Ishikawa (cell line): ENCODE data around the gene SLC9A7.

Experiments
- CEBPB ChIP-seq: IDR thresholded peaks from 2 replicates; pipeline ENCODE4 v1.6.1; 2012
- CREB1 ChIP-seq: IDR thresholded peaks from 2 replicates; pipeline ENCODE4 v1.6.1; 2012; ENCODE audit warnings: low read depth
- EGR1 ChIP-seq: IDR thresholded peaks from 2 replicates; pipeline ENCODE4 v1.6.1; 2012
- EP300 ChIP-seq: IDR thresholded peaks from 2 replicates; pipeline ENCODE4 v1.6.1; 2012; ENCODE audit warnings: borderline replicate concordance
- NFIC ChIP-seq: IDR thresholded peaks from 2 replicates; pipeline ENCODE4 v1.6.1; 2012
- RAD21 ChIP-seq: IDR thresholded peaks from 2 replicates; pipeline ENCODE4 v1.6.1; 2012; ENCODE audit warnings: low read depth
- TAF1 ChIP-seq: IDR thresholded peaks from 2 replicates; pipeline ENCODE4 v1.6.1; 2012; ENCODE audit warnings: low read depth, mild to moderate bottlenecking
- TCF12 ChIP-seq: IDR thresholded peaks from 2 replicates; pipeline ENCODE4 v1.6.1; 2012; ENCODE audit warnings: low read depth
- TEAD4 ChIP-seq: IDR thresholded peaks from 2 replicates; pipeline ENCODE4 v1.6.1; 2012
- USF1 ChIP-seq: IDR thresholded peaks from 2 replicates; pipeline ENCODE4 v1.6.1; 2012
- YY1 ChIP-seq: IDR thresholded peaks from 2 replicates; pipeline ENCODE4 v1.6.1; 2012; ENCODE audit warnings: low read depth
- TF ChIP-seq, protein P1 (sequence below): IDR thresholded peaks from 2 replicates; pipeline ENCODE4 v1.6.1; 2012; ENCODE audit warnings: low read depth, mild to moderate bottlenecking
- TF ChIP-seq, protein P2 (sequence below): IDR thresholded peaks from 2 replicates; pipeline ENCODE4 v1.6.1; 2012

GRCh38 chrX:46597771-46598170, 161.1 kb downstream of the SLC9A7 start:
- TF ChIP-seq RAD21 (no peak), EGR1 (no peak), YY1 (no peak), TAF1 (no peak), EP300 (no peak), CEBPB (no peak), CREB1 (no peak), TCF12 (no peak), TEAD4 (no peak), USF1 (no peak), NFIC (no peak)
- TF ChIP-seq, protein P1, sequence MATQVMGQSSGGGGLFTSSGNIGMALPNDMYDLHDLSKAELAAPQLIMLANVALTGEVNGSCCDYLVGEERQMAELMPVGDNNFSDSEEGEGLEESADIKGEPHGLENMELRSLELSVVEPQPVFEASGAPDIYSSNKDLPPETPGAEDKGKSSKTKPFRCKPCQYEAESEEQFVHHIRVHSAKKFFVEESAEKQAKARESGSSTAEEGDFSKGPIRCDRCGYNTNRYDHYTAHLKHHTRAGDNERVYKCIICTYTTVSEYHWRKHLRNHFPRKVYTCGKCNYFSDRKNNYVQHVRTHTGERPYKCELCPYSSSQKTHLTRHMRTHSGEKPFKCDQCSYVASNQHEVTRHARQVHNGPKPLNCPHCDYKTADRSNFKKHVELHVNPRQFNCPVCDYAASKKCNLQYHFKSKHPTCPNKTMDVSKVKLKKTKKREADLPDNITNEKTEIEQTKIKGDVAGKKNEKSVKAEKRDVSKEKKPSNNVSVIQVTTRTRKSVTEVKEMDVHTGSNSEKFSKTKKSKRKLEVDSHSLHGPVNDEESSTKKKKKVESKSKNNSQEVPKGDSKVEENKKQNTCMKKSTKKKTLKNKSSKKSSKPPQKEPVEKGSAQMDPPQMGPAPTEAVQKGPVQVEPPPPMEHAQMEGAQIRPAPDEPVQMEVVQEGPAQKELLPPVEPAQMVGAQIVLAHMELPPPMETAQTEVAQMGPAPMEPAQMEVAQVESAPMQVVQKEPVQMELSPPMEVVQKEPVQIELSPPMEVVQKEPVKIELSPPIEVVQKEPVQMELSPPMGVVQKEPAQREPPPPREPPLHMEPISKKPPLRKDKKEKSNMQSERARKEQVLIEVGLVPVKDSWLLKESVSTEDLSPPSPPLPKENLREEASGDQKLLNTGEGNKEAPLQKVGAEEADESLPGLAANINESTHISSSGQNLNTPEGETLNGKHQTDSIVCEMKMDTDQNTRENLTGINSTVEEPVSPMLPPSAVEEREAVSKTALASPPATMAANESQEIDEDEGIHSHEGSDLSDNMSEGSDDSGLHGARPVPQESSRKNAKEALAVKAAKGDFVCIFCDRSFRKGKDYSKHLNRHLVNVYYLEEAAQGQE: no peak
- TF ChIP-seq, protein P2, sequence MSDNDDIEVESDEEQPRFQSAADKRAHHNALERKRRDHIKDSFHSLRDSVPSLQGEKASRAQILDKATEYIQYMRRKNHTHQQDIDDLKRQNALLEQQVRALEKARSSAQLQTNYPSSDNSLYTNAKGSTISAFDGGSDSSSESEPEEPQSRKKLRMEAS: no peak
